Body of pancreas (tissue), 4 donors: ENCODE results near the gene ATPAF2. TPM values are rescaled to one million over a fixed set of nuclear protein-coding genes. Genes with fewer than 3 reads are reported as not detected.

Experiments
- ATAC-seq: fragments of 150-250 bp; one replicate; pipeline ENCODE4 v1.9.1; 2016
- DNase-seq, 4 donors: peaks; one replicate each; pipeline ENCODE4 v3.0.0-alpha.2; 2019
- H3K27ac ChIP-seq, 4 donors: fragments of 200-600 bp; sonication (generic); 1 replicate in 3 of 4; 2 replicates in 1 of 4; pipeline versions ENCODE4 v1.5.1 to v1.6.1; 2016 to 2019; ENCODE audit warnings: mild to moderate bottlenecking in 1 of 4, mixed read lengths in 1 of 4, moderate library complexity in 1 of 4
- H3K27me3 ChIP-seq, 2 donors: fragments of 200-600 bp; sonication (generic); one replicate each; pipeline ENCODE4 v1.6.0; 2016; ENCODE audit warnings: mild to moderate bottlenecking in 1 of 2
- H3K36me3 ChIP-seq, 2 donors: fragments of 200-600 bp; sonication (generic); replicated peaks in 1 of 2; 2 replicates each; pipeline ENCODE4 v1.5.1; 2016; ENCODE audit warnings: low read depth in 2 of 2; ENCODE audit not compliant: insufficient read depth in 1 of 2
- H3K4me1 ChIP-seq: fragments of 200-600 bp; sonication (generic); one replicate; pipeline ENCODE4 v1.6.0; 2016
- H3K4me3 ChIP-seq, 2 donors: fragments of 200-600 bp; sonication (generic); 1 replicate in 1 of 2; 2 replicates in 1 of 2; pipeline ENCODE4 v1.5.1; 2016 to 2019
- H3K9me3 ChIP-seq, 3 donors: fragments of 200-600 bp; sonication (generic); 1 replicate in 2 of 3; 2 replicates in 1 of 3; pipeline ENCODE4 v1.5.1; 2016
- POLR2A ChIP-seq, 3 donors: fragments of 450-650 bp; IDR thresholded peaks; one replicate each; pipeline ENCODE4 v1.6.1; 2016; ENCODE audit warnings: antibody characterized with exemption in 3 of 3, mild to moderate bottlenecking in 2 of 3
- WGBS, 2 donors: methylation state at CpG; one replicate each; pipeline ENCODE4 v1.1.5; 2017; 5-methylcytosine and 5-hydroxymethylcytosine counted together
- intact Hi-C: fragments of 100-400 bp; cut with DNase I; formaldehyde crosslinking; loops from one replicate; pipeline ENCODE4 v1.15.1; 2023
- total RNA-seq, 2 donors: library from RNA; depleted of rRNA; stranded (reverse); fragments of >200 nt; gene quantifications; one replicate each; pipeline ENCODE4 v1.1.0, GENCODE V29; 2016
- TF ChIP-seq, protein P1 (sequence below), 7 experiments: fragments of 450-650 bp in 4 of 7; fragments of 200-600 bp in 3 of 7; sonication (generic) in 3 of 7; IDR thresholded peaks; one replicate each; pipeline ENCODE4 v1.5.1; 2016 to 2019; ENCODE audit warnings: antibody characterized with exemption in 7 of 7

The ATPAF2 gene
- total RNA-seq, 2 donors from 2014 or later: 10.9 to 34.3 TPM

DNA sequence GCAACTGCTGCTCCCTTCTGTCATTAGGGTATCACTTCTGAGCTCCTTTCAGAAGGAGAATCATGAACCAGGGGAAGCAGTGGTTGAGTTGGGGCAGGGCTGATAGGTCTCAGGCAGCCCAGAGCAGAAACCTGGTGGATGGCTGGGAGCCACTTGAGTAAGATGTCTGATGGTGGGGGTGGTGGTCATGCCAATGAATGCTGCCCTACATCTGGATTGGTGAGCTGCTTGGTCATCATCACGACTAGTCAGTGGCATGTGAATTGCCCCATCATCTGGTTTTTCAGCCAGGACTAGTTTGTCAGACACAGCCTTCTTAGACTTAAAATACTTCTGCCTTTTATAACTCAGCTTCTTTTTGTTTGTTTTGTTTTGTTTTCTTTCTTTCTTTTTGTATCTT lies 2.8 kb upstream of the ATPAF2 start:
- WGBS, 2 donors: 30 to 36% methylated on average over 1 of the region's 1 CpG
- Histone ChIP-seq H3K4me3 (no peak overlapping the region), H3K9me3 (no peaks in the 10 kb centered on the region), H3K4me1 (peaks cover 51% of the 10 kb centered on the region), H3K36me3 (no peaks in the 10 kb centered on the region), H3K27me3 (no peaks in the 10 kb centered on the region), H3K27ac (no peak overlapping the region)
- TF ChIP-seq POLR2A (IDR thresholded peaks at IDR 0.05): no peak
- TF ChIP-seq, protein P1, sequence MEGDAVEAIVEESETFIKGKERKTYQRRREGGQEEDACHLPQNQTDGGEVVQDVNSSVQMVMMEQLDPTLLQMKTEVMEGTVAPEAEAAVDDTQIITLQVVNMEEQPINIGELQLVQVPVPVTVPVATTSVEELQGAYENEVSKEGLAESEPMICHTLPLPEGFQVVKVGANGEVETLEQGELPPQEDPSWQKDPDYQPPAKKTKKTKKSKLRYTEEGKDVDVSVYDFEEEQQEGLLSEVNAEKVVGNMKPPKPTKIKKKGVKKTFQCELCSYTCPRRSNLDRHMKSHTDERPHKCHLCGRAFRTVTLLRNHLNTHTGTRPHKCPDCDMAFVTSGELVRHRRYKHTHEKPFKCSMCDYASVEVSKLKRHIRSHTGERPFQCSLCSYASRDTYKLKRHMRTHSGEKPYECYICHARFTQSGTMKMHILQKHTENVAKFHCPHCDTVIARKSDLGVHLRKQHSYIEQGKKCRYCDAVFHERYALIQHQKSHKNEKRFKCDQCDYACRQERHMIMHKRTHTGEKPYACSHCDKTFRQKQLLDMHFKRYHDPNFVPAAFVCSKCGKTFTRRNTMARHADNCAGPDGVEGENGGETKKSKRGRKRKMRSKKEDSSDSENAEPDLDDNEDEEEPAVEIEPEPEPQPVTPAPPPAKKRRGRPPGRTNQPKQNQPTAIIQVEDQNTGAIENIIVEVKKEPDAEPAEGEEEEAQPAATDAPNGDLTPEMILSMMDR (IDR thresholded peaks at IDR 0.05): no peak
- intact Hi-C loops: no loop called here
- ATAC-seq (no peak), DNase-seq (no peak)

DNA sequence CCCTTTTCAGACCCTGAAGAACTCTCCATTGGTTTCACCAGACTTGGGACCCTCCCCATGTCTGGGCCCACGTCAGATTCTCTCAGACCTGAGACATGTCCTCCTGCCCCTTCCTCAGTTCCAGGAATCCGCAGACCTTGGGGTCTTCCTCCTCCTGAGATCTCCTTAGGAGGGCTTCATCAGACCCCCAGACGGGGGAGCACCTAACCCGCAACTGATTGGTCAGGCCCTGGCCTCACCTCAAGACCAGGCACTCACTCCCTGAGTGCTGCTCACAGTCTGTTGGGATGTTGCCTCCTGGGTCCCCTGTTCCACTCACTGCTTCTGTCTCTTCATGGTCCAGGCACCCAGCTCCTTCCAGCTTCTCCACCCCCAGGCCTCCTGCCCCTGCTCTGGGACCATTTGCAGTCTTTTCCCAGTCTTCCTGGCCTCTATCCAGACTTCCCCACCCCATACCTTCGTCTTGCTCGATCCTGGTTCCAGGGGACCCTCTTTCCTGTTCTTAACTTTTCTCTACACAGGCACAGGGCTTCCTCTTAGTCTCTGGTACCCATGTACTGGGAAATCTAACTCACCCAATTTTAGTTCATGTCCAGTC lies 1.4 kb upstream of the ATPAF2 start:
- H3K9me3 ChIP-seq: no peaks in the 10 kb centered on the region
- 17 to 18% methylated on average over 6 of the region's 6 CpGs for WGBS, 2 donors
- DNase-seq (no peak), ATAC-seq (no peak)
- H3K36me3 ChIP-seq: no peaks in the 10 kb centered on the region
- intact Hi-C loops: no loop called here
- TF ChIP-seq, protein P1 (IDR thresholded peaks at IDR 0.05): no peak
- no peak for TF ChIP-seq POLR2A (IDR thresholded peaks at IDR 0.05)
- peak overlapping the region in 3 of 4 donors; percentile 62 to 78 (median 67) for H3K27ac ChIP-seq
- H3K4me3 ChIP-seq: peak overlapping the region; percentile 94 to 97
- no peaks in the 10 kb centered on the region for H3K27me3 ChIP-seq
- peaks cover 51% of the 10 kb centered on the region for H3K4me1 ChIP-seq

DNA sequence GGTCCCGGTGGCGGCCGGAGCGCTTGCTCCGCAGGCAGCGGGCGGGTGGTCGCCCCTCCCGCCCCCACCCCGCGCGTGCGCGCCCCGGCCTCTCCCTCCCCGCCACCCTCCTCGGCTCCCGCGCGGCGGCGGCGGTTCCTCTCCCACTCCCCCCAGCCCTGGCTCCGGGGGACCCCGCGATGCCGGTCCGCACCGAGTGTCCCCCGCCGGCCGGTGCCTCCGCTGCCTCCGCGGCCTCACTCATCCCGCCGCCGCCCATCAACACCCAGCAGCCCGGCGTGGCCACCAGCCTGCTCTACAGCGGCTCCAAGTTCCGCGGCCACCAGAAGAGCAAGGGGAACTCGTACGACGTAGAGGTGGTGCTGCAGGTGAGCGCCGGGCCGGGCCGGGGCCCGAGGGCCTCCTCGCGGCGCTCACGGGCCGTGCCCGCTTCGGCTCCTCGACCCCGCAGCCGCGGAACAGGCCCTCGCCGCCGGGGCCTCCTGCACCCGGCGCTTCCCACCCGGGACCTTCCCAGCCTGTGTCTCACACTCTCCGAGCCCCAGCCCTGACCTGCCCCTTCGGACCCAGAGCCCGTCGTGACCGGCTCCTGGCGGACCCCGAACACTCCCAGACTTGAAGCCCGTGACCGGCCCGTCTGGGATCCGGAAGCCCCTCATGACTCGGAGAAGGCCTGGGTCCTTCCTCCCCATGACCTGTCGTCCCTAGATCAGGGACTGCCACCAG lies 730 bp upstream of the ATPAF2 start:
- ATAC-seq: peak; percentile 28
- no peaks in the 10 kb centered on the region for H3K9me3 ChIP-seq
- H3K4me3 ChIP-seq: peak overlapping the region; percentile 94 to 97
- TF ChIP-seq POLR2A (IDR thresholded peaks at IDR 0.05): no peak
- TF ChIP-seq, protein P1 (IDR thresholded peaks at IDR 0.05): no peak
- no peaks in the 10 kb centered on the region for H3K36me3 ChIP-seq
- intact Hi-C loops: no loop called here
- peak in 3 of 4 donors; percentile 43 to 50 (median 43) for DNase-seq
- H3K27ac ChIP-seq: peak overlapping the region; percentile 47 to 78 (median 64)
- peaks cover 51% of the 10 kb centered on the region for H3K4me1 ChIP-seq
- no peaks in the 10 kb centered on the region for H3K27me3 ChIP-seq
- 0 to 1% methylated on average over 7 to 60 of the region's 81 CpGs for WGBS, 2 donors

DNA sequence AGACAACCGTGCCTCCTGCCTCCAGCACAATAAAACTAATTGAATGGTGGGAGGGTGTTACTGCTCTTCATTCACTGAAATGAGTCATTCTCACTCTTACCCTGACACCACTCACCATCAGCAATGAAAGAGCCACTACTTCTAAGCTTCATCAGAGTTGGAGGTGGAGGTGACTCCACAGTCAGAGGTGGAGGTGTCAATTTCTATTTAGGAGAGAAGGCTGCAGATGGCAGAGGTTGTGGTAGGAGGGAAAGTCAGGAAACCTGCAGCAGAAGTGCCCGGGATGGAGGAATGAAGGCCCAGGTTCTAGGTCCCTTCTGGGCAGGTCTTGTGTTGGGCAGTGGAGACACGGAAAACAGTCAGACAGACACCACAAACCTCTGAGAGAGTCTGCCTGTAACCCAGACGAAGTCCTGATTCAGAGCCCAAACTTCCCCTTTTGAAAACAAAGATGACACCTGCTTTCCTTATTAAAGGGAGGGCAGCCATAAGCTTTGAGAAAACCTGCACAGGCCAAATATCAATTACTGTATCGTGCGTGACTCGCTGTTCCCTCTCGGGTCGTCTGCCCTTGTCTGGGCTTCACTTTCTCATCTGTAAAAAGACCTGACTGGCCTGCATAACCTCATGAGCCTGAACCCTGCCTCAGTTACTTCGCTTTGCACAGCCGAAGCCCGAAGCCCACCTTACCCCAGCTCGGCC lies 668 bp downstream of the ATPAF2 start:
- TF ChIP-seq, protein P1 (IDR thresholded peaks at IDR 0.05): no peak
- TF ChIP-seq POLR2A (IDR thresholded peaks at IDR 0.05): no peak
- Histone ChIP-seq H3K4me3 (peak overlapping the region; percentile 63 to 94), H3K36me3 (no peaks in the 10 kb centered on the region), H3K9me3 (no peaks in the 10 kb centered on the region), H3K27ac (peak overlapping the region; percentile 16 to 78 (median 64)), H3K4me1 (peaks cover 46% of the 10 kb centered on the region), H3K27me3 (no peaks in the 10 kb centered on the region)
- WGBS, 2 donors: 4 to 7% methylated on average over 12 to 13 of the region's 13 CpGs
- DNase-seq: no peak
- intact Hi-C loops: no loop called here
- ATAC-seq: no peak
